H9 (cell line): Measurements from ENCODE around the gene ABCA12. TPM values are rescaled to one million over a fixed set of nuclear protein-coding genes. Genes with fewer than 3 reads are reported as not detected.

ENCODE experiments used
- DNase-seq: peaks from one replicate; pipeline ENCODE4 v3.0.0-alpha.2; 2017
- H2AFZ ChIP-seq: one replicate; pipeline ENCODE4 v1.6.1; 2013; ENCODE audit warnings: mild to moderate bottlenecking, low read length, control low read depth, moderate library complexity
- H2AK5ac ChIP-seq: 2 replicates; pipeline ENCODE4 v1.6.1; 2013; ENCODE audit warnings: low read length, control low read depth, mixed read lengths; ENCODE audit not compliant: insufficient read length
- H2BK120ac ChIP-seq: one replicate; pipeline ENCODE4 v1.6.1; 2013; ENCODE audit warnings: low read depth, mild to moderate bottlenecking, low read length, control low read depth, inconsistent platforms; ENCODE audit not compliant: poor library complexity, severe bottlenecking
- H2BK12ac ChIP-seq: 2 replicates; pipeline ENCODE4 v1.6.1; 2013; ENCODE audit warnings: low read length, control low read depth, mixed read lengths, low read depth; ENCODE audit not compliant: insufficient read length
- H2BK15ac ChIP-seq: 2 replicates; pipeline ENCODE4 v1.6.1; 2013; ENCODE audit warnings: low read depth, low read length, control low read depth
- H2BK20ac ChIP-seq: one replicate; pipeline ENCODE4 v1.6.1; 2013; ENCODE audit warnings: low read depth, mild to moderate bottlenecking, low read length, control low read depth, inconsistent platforms; ENCODE audit not compliant: poor library complexity, severe bottlenecking
- H2BK5ac ChIP-seq: 2 replicates; pipeline ENCODE4 v1.6.1; 2013; ENCODE audit warnings: low read length, control low read depth, mixed read lengths; ENCODE audit not compliant: insufficient read length
- H3K14ac ChIP-seq: 2 replicates; pipeline ENCODE4 v1.6.1; 2013; ENCODE audit warnings: low read length, control low read depth; ENCODE audit not compliant: insufficient read depth
- H3K18ac ChIP-seq: 2 replicates; pipeline ENCODE4 v1.6.1; 2013; ENCODE audit warnings: low read depth, mild to moderate bottlenecking, mixed read lengths, low read length, control low read depth; ENCODE audit not compliant: insufficient read length
- H3K23ac ChIP-seq: 2 replicates; pipeline ENCODE4 v1.6.1; 2013; ENCODE audit warnings: low read length, control low read depth, mixed read lengths, low read depth; ENCODE audit not compliant: insufficient read length
- H3K23me2 ChIP-seq: 2 replicates; pipeline ENCODE4 v1.6.1; 2013; ENCODE audit warnings: low read depth, mild to moderate bottlenecking, mixed read lengths, low read length, control low read depth; ENCODE audit not compliant: insufficient read length, poor library complexity, severe bottlenecking
- H3K27ac ChIP-seq: 2 replicates; pipeline ENCODE4 v1.5.1; 2013; ENCODE audit warnings: low read length, control low read depth, mixed read lengths, low read depth; ENCODE audit not compliant: insufficient read length
- H3K27me3 ChIP-seq: 2 replicates; pipeline ENCODE4 v1.6.1; 2013; ENCODE audit warnings: low read length, control low read depth, inconsistent platforms; ENCODE audit not compliant: insufficient read depth
- H3K4ac ChIP-seq: 2 replicates; pipeline ENCODE4 v1.6.1; 2013; ENCODE audit warnings: low read depth, mild to moderate bottlenecking, control low read depth, inconsistent platforms, low read length, moderate library complexity
- H3K4me1 ChIP-seq: 2 replicates; pipeline ENCODE4 v1.6.1; 2013; ENCODE audit warnings: low read length, control low read depth, inconsistent platforms; ENCODE audit not compliant: insufficient read depth
- H3K4me2 ChIP-seq: 2 replicates; pipeline ENCODE4 v1.6.1; 2013; ENCODE audit warnings: low read length, control low read depth, mixed read lengths; ENCODE audit not compliant: insufficient read length, insufficient read depth
- H3K56ac ChIP-seq: 2 replicates; pipeline ENCODE4 v1.6.1; 2013; ENCODE audit warnings: low read depth, mild to moderate bottlenecking, mixed read lengths, low read length, control low read depth; ENCODE audit not compliant: insufficient read length
- H3K79me1 ChIP-seq: 2 replicates; pipeline ENCODE4 v1.6.1; 2013; ENCODE audit warnings: low read depth, mild to moderate bottlenecking, moderate library complexity, low read length, control low read depth, inconsistent platforms; ENCODE audit not compliant: insufficient read depth, poor library complexity, severe bottlenecking
- H3K79me2 ChIP-seq: 2 replicates; pipeline ENCODE4 v1.6.1; 2013; ENCODE audit warnings: low read length, control low read depth, inconsistent platforms; ENCODE audit not compliant: insufficient read depth
- H3K9ac ChIP-seq: 2 replicates; pipeline ENCODE4 v1.6.1; 2013; ENCODE audit warnings: low read length, control low read depth, mixed read lengths; ENCODE audit not compliant: insufficient read length; ENCODE audit errors: extremely low read depth
- H3K9me3 ChIP-seq: one replicate; pipeline ENCODE4 v1.6.1; 2013; ENCODE audit warnings: low read depth, low read length, inconsistent platforms; ENCODE audit not compliant: control insufficient read depth
- H3T11ph ChIP-seq: one replicate; pipeline ENCODE4 v1.6.1; 2013; ENCODE audit warnings: mild to moderate bottlenecking, low read length, control low read depth, inconsistent platforms
- H4K20me1 ChIP-seq: one replicate; pipeline ENCODE4 v1.6.1; 2013; ENCODE audit not compliant: control insufficient read depth, insufficient read length, insufficient read depth
- H4K5ac ChIP-seq: 2 replicates; pipeline ENCODE4 v1.6.1; 2013; ENCODE audit warnings: low read depth, mild to moderate bottlenecking, mixed read lengths, low read length, control low read depth; ENCODE audit not compliant: insufficient read length
- H4K8ac ChIP-seq: replicated peaks from 2 replicates; pipeline ENCODE4 v1.6.1; 2013; ENCODE audit warnings: low read length, control low read depth, mixed read lengths, low read depth; ENCODE audit not compliant: insufficient read length
- H4K91ac ChIP-seq: 2 replicates; pipeline ENCODE4 v1.6.1; 2013; ENCODE audit warnings: low read depth, mild to moderate bottlenecking, moderate library complexity, mixed read lengths, low read length, control low read depth; ENCODE audit not compliant: insufficient read length
- H3K27ac Mint-ChIP-seq, 3 experiments: 2 replicates in 2 of 3; 3 replicates in 1 of 3; pipeline ENCODE4 v1.8.0; 2020 to 2021; ENCODE audit warnings: mixed read lengths in 3 of 3, mild to moderate bottlenecking in 1 of 3, moderate library complexity in 1 of 3
- H3K27me3 Mint-ChIP-seq: 2 replicates; pipeline ENCODE4 v1.8.0; 2021; ENCODE audit warnings: low read depth, mild to moderate bottlenecking, moderate library complexity, mixed read lengths
- H3K36me3 Mint-ChIP-seq, 3 experiments: 2 replicates in 2 of 3; 3 replicates in 1 of 3; pipeline ENCODE4 v1.8.0; 2020 to 2021; ENCODE audit warnings: low read depth in 3 of 3, mixed read lengths in 3 of 3; ENCODE audit not compliant: insufficient read depth in 1 of 3
- H3K4me1 Mint-ChIP-seq, 2 experiments: 2 replicates each; pipeline ENCODE4 v1.8.0; 2020; ENCODE audit warnings: mixed read lengths in 2 of 2
- H3K4me3 Mint-ChIP-seq, 2 experiments: 2 replicates in 1 of 2; 3 replicates in 1 of 2; pipeline ENCODE4 v1.8.0; 2020 to 2021; ENCODE audit warnings: mild to moderate bottlenecking in 2 of 2, mixed read lengths in 2 of 2, moderate library complexity in 1 of 2
- H3K9me3 Mint-ChIP-seq, 2 experiments: 2 replicates in 1 of 2; 3 replicates in 1 of 2; pipeline ENCODE4 v1.8.0; 2020; ENCODE audit warnings: mild to moderate bottlenecking in 2 of 2, mixed read lengths in 2 of 2, moderate library complexity in 1 of 2
- WGBS: extraction: QIAGEN DNeasy Blood & Tissue Kit; methylation state at CpG from one replicate; pipeline ENCODE4 v1.1.7; 2013; ENCODE audit warnings: missing lambda C conversion rate, low lambda C conversion rate, mixed read lengths; ENCODE audit not compliant: insufficient read length; ENCODE audit errors: extremely low coverage; 5-methylcytosine and 5-hydroxymethylcytosine counted together
- total RNA-seq: library from RNA; stranded (reverse); gene quantifications from 2 replicates; pipeline ENCODE4 v1.2.1, GENCODE V29; 2021
- TF ChIP-seq, protein P1 (sequence below): fragments of 200-600 bp; sonication (generic); conservative IDR thresholded peaks from 3 replicates; pipeline ENCODE4 v1.8.0; 2021; ENCODE audit warnings: antibody characterized with exemption, mild to moderate bottlenecking

ABCA12 gene
- total RNA-seq, 1 experiment from 2014 or later: not detected

DNA sequence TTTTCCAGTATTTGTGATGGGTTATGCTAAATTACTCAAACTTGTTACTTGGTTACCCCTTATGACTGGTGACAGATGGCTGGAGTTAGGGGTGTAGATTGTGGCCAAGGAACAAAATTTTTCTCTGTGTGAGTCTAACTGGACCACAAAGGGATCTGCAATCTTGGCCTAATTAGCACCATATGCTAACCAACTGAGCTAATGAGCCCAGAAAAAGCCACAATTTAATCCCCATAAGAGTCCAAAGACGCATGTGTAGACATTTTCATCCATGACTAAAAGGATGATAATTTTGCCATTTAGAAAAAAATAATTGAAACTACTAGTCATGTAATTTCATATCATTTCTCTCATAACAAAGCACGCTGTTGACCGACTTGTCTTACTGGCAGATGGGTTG is 151.2 kb downstream of the ABCA12 start:
- no peak for DNase-seq
- Histone ChIP-seq H3K79me2 (no peaks in the 10 kb centered on the region), H4K5ac (no peak overlapping the region), H3K9me3 (no peaks in the 10 kb centered on the region), H3K79me1 (no peaks in the 10 kb centered on the region), H2BK12ac (no peak overlapping the region), H2BK15ac (no peak overlapping the region), H3K27ac (no peak overlapping the region), H3K14ac (no peak overlapping the region), H2BK120ac (no peak overlapping the region), H3K23ac (no peak overlapping the region), H3K4me2 (no peak overlapping the region), H3T11ph (no peak overlapping the region), H3K23me2 (no peaks in the 10 kb centered on the region), H2AFZ (no peak overlapping the region), H3K56ac (no peak overlapping the region), H3K4ac (no peak overlapping the region), H3K27me3 (no peaks in the 10 kb centered on the region), H3K4me1 (no peaks in the 10 kb centered on the region), H2BK20ac (no peak overlapping the region), H4K20me1 (no peaks in the 10 kb centered on the region), H3K18ac (no peak overlapping the region), H4K8ac (no peak overlapping the region), H2BK5ac (no peak overlapping the region), H3K9ac (no peak overlapping the region), H4K91ac (no peak overlapping the region), H2AK5ac (no peak overlapping the region)
- no peak overlapping the region for H3K27ac Mint-ChIP-seq
- no peaks in the 10 kb centered on the region for H3K27me3 Mint-ChIP-seq
- TF ChIP-seq, protein P1, sequence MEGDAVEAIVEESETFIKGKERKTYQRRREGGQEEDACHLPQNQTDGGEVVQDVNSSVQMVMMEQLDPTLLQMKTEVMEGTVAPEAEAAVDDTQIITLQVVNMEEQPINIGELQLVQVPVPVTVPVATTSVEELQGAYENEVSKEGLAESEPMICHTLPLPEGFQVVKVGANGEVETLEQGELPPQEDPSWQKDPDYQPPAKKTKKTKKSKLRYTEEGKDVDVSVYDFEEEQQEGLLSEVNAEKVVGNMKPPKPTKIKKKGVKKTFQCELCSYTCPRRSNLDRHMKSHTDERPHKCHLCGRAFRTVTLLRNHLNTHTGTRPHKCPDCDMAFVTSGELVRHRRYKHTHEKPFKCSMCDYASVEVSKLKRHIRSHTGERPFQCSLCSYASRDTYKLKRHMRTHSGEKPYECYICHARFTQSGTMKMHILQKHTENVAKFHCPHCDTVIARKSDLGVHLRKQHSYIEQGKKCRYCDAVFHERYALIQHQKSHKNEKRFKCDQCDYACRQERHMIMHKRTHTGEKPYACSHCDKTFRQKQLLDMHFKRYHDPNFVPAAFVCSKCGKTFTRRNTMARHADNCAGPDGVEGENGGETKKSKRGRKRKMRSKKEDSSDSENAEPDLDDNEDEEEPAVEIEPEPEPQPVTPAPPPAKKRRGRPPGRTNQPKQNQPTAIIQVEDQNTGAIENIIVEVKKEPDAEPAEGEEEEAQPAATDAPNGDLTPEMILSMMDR: no peak
- no CpG with 5 or more reads among the region's 3 CpGs for WGBS
- no peak overlapping the region for H3K4me3 Mint-ChIP-seq
- no peaks in the 10 kb centered on the region for H3K36me3 Mint-ChIP-seq
- no peaks in the 10 kb centered on the region for H3K9me3 Mint-ChIP-seq
- no peaks in the 10 kb centered on the region for H3K4me1 Mint-ChIP-seq
